GM18508 (cell line): ENCODE data around the gene RLN3.
A peak's percentile ranks its signal among the peaks of the same experiment; 100 is the strongest.
"Not testable (repeated sequence)": the region's sequence is repeated elsewhere in the genome, so short reads cannot be mapped to it uniquely, and the experiment has no call there.

Experiments used
- ATAC-seq: cut with Tn5 transposase; IDR thresholded peaks from one replicate; pipeline ENCODE4 v1.9.1; 2021; ENCODE audit warnings: moderate number of reproducible peaks; ENCODE audit not compliant: insufficient read depth, unreplicated experiment

RLN3 gene

GRCh38 chr19:14015524-14016035, 12.4 kb upstream of the RLN3 start:
- peak; percentile 62 for ATAC-seq

DNA sequence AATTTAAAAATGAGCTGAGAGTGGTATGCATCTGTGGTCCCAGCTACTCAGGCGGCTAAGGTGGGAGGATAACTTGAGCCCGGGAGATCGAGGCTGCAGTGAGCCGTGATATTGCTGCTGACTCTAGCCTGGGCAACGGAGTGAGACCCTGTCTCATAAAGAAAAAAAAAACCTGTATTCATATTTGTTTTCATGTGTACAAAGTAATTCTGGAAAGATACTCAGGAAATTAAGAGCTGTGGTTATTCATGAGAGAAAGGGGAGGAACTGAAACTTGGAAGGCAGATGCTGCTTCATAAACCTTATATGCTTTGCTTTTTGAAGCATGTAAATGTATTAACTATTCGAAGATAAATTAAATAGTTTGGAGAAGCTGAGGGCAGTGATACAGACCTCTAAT, 8.8 kb upstream of the RLN3 start:
- no peak for ATAC-seq

DNA sequence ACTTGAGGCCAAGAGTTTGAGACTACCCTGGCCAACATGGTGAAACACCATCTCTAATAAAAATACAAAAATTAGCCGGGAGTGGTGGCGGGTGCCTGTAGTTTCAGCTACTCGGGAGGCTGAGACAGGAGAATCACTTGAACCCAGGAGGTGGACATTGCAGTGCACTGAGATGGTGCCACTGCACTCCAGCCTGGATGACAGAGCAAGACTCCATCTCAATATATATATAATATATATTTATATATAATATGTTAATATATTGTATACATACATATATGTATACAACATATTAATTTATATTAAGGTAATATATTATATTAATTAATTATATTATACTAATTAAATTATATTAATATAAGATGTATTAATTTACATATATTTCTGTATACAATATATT, 8.2 kb upstream of the RLN3 start:
- not testable (repeated sequence) for ATAC-seq

DNA sequence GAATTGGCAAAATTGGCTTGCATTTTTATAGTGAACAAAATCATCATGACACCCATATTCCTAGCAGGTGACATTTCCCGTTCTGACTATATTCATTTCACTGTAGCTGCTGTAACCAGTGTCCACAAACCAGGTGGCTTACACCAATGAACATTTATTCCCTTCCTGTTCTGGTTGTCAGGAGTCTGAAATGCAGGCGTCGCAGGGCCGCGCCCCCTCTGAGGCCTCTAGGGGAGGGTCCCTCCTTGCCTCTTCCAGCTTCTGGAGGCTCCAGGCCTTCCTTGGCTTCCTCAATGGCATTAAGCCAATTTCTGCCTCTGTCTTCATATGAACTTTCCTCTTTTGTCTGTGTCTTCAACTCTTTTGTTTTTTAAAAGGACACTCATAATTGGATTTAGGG, 6.5 kb upstream of the RLN3 start:
- ATAC-seq, result no peak

- ATAC-seq, result no peak
These were observed 5.5 kb upstream of the RLN3 start for GRCh38 chr19:14022469-14022868.

GRCh38 chr19:14023404-14024235, 4.3 kb upstream of the RLN3 start:
- ATAC-seq, result no peak

- ATAC-seq, result not testable (repeated sequence)
These were observed 1.2 kb upstream of the RLN3 start for GRCh38 chr19:14026652-14027192.

GRCh38 chr19:14028901-14029300, 953 bp downstream of the RLN3 start:
- no peak for ATAC-seq

DNA sequence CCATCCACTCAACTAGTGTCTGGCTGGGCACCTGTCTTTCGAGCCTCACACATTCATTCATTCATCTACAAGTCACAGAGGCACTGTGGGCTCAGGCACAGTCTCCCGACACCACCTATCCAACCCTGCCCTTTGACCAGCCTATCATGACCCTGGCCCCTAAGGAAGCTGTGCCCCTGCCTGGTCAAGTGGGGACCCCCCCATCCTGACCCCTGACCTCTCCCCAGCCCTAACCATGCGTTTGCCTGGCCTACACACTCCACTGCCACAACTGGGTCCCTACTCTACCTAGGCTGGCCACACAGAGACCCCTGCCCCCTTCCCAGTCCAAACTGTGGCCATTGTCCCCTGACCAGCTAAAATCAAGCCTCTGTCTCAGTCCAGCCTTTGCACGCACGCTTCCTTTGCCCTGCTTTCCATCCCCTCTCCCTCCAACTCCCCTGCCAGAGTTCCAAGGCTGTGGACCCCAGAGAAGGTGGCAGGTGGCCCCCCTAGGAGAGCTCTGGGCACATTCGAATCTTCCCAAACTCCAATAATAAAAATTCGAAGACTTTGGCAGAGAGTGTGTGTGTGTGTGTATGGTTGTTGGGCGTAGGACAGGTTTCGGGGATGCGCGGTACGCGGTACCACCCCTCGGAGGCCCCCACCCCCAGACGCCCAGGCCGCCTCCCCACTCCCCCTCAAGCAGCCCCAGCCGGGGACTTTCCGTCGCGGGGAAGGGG, 3.2 kb downstream of the RLN3 start:
- ATAC-seq, result no peak

DNA sequence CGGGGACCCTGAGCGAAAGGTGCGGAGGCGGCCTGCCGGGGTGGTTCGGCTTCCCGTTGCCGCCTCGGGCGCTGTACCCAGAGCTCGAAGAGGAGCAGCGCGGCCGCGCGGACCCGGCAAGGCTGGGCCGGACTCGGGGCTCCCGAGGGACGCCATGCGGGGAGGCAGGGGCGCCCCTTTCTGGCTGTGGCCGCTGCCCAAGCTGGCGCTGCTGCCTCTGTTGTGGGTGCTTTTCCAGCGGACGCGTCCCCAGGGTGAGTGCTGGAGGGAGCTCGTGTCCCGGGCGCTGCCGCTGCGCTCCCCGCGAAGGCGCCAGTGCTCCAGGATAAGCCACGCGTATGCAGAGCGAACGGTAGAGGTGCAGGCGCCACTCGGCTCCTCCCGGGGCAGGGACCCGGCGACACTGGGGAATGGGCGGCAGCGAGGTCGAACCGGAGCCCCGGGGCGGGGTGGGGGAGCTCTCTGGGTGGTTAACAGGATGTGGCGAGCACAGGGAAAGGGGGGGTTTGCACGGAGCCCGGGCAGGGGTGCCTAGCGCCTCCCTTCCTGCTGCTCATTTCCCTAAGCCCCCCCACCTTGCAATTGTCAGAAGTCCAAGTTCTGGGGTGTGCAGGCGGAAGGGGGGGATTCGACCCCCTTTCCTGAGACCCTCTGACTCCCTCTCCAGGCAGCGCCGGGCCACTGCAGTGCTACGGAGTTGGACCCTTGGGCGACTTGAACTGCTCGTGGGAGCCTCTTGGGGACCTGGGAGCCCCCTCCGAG, 4.0 kb downstream of the RLN3 start, which contains the start of gene IL27RA:
Gene IL27RA (plus strand): TSS at position 44 of the 762 bp plus-strand sequence. CDS start 111 bp downstream, at position 155.
- no peak for ATAC-seq

GRCh38 chr19:14033946-14034345, 6.0 kb downstream of the RLN3 start:
- ATAC-seq, result no peak

GRCh38 chr19:14035159-14035558, 7.2 kb downstream of the RLN3 start:
- not testable (repeated sequence) for ATAC-seq

DNA sequence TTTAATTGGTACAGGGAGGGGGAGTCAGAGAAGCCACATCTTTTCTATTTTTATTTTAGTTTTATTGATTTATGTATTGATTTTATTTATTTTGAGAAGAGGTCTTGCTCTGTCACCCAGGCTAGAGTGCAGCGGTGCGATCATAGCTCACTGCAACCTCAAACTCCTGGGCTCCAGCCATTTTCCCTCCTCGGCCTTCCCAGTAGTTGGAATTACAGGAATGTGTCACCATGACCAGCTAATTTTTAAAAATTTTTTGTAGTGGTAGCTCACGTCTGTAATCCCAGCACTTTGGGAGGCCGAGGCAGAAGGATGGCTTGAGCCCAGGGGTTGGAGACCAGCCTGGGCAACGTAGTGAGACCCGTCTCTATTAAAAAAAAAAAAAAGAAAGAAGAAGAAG, 7.8 kb downstream of the RLN3 start:
- ATAC-seq, result no peak

- ATAC-seq, result no peak
These were observed 11.2 kb downstream of the RLN3 start for GRCh38 chr19:14039181-14039580.

DNA sequence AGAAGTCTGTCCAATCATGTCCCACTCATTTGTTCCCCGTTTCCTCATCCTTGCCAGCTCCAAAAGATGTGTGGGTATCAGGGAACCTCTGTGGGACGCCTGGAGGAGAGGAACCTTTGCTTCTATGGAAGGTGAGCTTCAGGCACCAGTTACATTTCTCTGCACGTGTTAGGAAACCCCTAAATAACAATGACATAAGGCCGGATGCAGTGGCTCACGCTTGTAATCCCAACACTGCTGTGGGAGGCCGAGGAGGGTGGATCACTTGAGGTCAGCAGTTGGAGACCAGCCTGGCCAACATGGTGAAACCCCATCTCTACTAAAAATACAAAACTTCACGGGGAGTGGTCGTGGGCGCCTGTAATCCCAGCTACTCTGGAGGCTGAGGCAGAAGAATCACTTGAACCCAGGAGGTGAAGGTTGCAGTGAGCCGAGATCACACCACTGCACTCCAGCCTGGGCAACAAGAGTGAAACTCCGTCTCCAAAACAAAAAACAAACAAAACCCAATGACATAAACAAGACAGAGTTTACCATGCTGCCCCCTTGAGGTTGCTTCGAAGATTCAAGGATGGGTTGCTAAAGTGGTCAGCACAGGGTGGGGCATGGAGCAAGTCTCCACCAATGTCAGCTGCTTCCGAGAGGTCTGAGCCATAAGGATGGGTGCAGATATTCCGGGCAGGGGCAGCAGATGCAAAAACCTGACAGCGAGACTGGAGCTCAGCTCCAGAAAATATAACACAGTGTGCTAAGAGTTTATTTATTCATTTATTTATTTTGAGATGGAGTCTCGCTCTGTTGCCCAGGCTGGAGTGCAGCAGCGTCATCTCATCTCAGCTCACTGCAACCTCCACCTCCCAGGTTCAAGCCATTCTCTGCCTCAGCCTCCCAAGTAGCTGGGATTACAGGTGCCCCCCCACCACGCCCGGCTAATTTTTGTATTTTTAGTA, 15.0 kb downstream of the RLN3 start:
- ATAC-seq, result not testable (repeated sequence)

- not testable (repeated sequence) for ATAC-seq
These were observed 19.9 kb downstream of the RLN3 start for GRCh38 chr19:14047866-14048265.

DNA sequence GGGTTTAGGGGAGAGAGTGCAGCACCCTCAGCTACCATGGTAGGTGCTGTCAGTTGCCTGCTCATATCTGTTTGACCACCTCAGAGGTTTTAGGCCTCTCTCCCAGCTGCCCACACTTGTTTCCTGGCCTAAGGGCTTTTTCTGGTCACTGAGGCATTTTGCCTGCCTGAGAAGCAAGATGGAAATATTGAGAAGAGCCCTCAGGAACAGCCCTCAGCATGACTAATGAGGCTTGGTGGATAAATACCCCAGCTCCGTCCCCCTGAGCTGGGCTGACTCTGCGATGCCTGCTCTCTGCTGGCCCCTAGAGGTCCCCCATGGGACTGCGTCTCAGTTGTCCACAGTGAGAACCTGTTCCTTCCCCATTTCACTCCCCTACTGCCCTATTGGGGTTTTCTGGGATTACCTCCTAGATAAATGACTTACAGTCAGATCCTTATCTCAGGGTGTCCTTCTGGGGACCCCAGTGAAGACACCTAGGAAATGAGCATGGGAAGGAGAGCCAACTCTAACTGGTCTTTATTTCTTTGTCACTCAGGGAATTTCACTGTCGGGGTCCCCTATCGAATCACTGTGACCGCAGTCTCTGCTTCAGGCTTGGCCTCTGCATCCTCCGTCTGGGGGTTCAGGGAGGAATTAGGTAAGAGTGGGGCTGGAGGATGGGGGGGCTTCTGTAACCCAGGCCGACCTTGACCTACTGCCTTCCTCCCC, 20.6 kb downstream of the RLN3 start:
- no peak for ATAC-seq

DNA sequence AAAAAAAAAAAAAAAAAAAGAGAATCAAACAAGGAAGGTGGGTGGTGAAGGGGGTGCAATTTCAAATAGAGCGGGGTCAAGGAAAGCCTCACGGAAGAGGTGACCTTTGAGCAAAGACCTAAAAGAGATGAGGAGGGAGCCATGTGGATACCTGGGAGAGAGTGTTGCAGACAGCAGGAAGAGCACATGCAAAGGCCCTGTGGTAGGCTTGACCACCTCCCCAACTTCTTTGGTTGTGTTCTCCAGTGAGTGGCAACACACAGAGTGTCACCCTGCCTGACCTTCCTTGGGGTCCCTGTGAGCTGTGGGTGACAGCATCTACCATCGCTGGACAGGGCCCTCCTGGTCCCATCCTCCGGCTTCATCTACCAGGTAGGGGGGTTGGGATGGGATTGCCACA, 22.6 kb downstream of the RLN3 start:
- ATAC-seq, result no peak

DNA sequence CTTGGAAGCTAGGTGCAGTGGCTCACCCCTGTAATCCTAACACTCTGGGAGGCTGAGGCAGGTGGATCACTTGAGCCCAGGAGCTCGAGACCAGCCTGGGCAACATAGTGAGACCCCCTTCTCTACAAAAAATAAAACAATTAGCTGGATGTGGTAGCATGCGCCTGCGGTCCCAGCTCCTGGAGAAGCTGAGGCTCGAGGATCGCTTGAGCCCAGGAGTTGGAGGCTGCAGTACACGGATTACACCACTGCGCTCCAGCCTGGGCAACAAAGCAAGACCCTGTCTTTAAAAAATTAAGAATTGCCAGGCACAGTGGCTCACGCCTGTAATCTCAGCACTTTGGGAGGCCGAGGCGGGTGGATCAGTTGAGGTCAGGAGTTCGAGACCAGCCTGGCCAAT, 23.0 kb downstream of the RLN3 start:
- not testable (repeated sequence) for ATAC-seq
